Left ventricle myocardium inferior (tissue), 1 donor: ENCODE data around the gene MAGI2. TPM values are rescaled to one million over a fixed set of nuclear protein-coding genes. Genes with fewer than 3 reads are reported as not detected.

Experiments
- DNase-seq: peaks from one replicate; pipeline ENCODE4 v3.0.0-alpha.2; 2020
- H3K27ac ChIP-seq: fragments of 200-600 bp; replicated peaks from 2 replicates; pipeline ENCODE4 v1.8.0; 2021
- H3K27me3 ChIP-seq: fragments of 200-600 bp; 2 replicates; pipeline ENCODE4 v1.8.0; 2021; ENCODE audit warnings: low read depth
- H3K36me3 ChIP-seq: fragments of 200-600 bp; 2 replicates; pipeline ENCODE4 v1.8.0; 2021
- H3K4me1 ChIP-seq: fragments of 200-600 bp; 2 replicates; pipeline ENCODE4 v1.8.0; 2021
- H3K4me3 ChIP-seq: fragments of 200-600 bp; 2 replicates; pipeline ENCODE4 v1.8.0; 2021; ENCODE audit warnings: mild to moderate bottlenecking, moderate library complexity
- H3K9me3 ChIP-seq: fragments of 200-600 bp; replicated peaks from 2 replicates; pipeline ENCODE4 v1.8.0; 2021
- CTCF ChIP-seq: fragments of 200-600 bp; IDR thresholded peaks from 2 replicates; pipeline ENCODE4 v1.8.0; 2021; ENCODE audit warnings: antibody characterized with exemption, mild to moderate bottlenecking, borderline replicate concordance
- intact Hi-C: fragments of 100-400 bp; cut with micrococcal nuclease; formaldehyde crosslinking; loops from one replicate; pipeline ENCODE4 v1.11.0; 2022
- total RNA-seq: library from RNA; stranded (reverse); fragmentation: NEBNext Ultra II Directional; extraction: Animal tissue kit (Norgen Biotek cat#: 25700); gene quantifications from one replicate; pipeline ENCODE4 v1.2.1, GENCODE V29; 2021
- donor health status: DM: no; HTN: yes; CAD: no; lungs with severe emphysema.

MAGI2 gene
- total RNA-seq, 1 donor from 2014 or later = 4.5 TPM

GRCh38 chr7:78357709-78358108 lies 1095.8 kb downstream of the MAGI2 start:
- Histone ChIP-seq H3K36me3 (no peaks in the 10 kb centered on the region), H3K4me1 (no peaks in the 10 kb centered on the region), H3K9me3 (no peaks in the 10 kb centered on the region), H3K27me3 (no peaks in the 10 kb centered on the region), H3K4me3 (no peak overlapping the region), H3K27ac (no peak overlapping the region)
- DNase-seq = no peak
- no peak for TF ChIP-seq CTCF
- intact Hi-C loops = no loop called here

GRCh38 chr7:78355834-78356233 lies 1097.6 kb downstream of the MAGI2 start:
- no peak for DNase-seq
- no peak overlapping the region for H3K27ac ChIP-seq
- H3K36me3 ChIP-seq = no peaks in the 10 kb centered on the region
- no peak overlapping the region for H3K4me3 ChIP-seq
- intact Hi-C loops = no loop called here
- no peaks in the 10 kb centered on the region for H3K4me1 ChIP-seq
- H3K27me3 ChIP-seq = no peaks in the 10 kb centered on the region
- no peak for TF ChIP-seq CTCF
- no peaks in the 10 kb centered on the region for H3K9me3 ChIP-seq

- H3K9me3 ChIP-seq = no peaks in the 10 kb centered on the region
- no peaks in the 10 kb centered on the region for H3K36me3 ChIP-seq
- peaks cover 10% of the 10 kb centered on the region for H3K4me1 ChIP-seq
- no peaks in the 10 kb centered on the region for H3K27me3 ChIP-seq
- no peak for TF ChIP-seq CTCF
- intact Hi-C loops = no loop called here
- no peak for DNase-seq
- no peak overlapping the region for H3K27ac ChIP-seq
- H3K4me3 ChIP-seq = no peak overlapping the region
Observed at GRCh38 chr7:78350926-78351325, 1102.5 kb downstream of the MAGI2 start.

GRCh38 chr7:78350391-78350790 lies 1103.1 kb downstream of the MAGI2 start:
- no peak for DNase-seq

GRCh38 chr7:78346827-78347226 lies 1106.6 kb downstream of the MAGI2 start:
- intact Hi-C loops = no loop called here
- Histone ChIP-seq H3K27ac (no peak overlapping the region), H3K27me3 (no peaks in the 10 kb centered on the region), H3K9me3 (no peaks in the 10 kb centered on the region), H3K4me1 (peaks cover 15% of the 10 kb centered on the region), H3K36me3 (no peaks in the 10 kb centered on the region), H3K4me3 (no peak overlapping the region)
- DNase-seq = no peak
- no peak for TF ChIP-seq CTCF

More at GRCh38 chr7:78350391-78350790, 1103.1 kb downstream of the MAGI2 start:
- H3K4me1 ChIP-seq = peaks cover 15% of the 10 kb centered on the region
- intact Hi-C loops = no loop called here
- no peaks in the 10 kb centered on the region for H3K27me3 ChIP-seq
- no peak overlapping the region for H3K27ac ChIP-seq
- no peaks in the 10 kb centered on the region for H3K9me3 ChIP-seq
- H3K36me3 ChIP-seq = no peaks in the 10 kb centered on the region
- no peak for TF ChIP-seq CTCF
- H3K4me3 ChIP-seq = no peak overlapping the region

- no peak overlapping the region for H3K4me3 ChIP-seq
- H3K36me3 ChIP-seq = no peaks in the 10 kb centered on the region
- intact Hi-C loops = no loop called here
- no peaks in the 10 kb centered on the region for H3K27me3 ChIP-seq
- no peak for TF ChIP-seq CTCF
- no peak overlapping the region for H3K27ac ChIP-seq
- DNase-seq = no peak
- H3K4me1 ChIP-seq = peaks cover 15% of the 10 kb centered on the region
- no peaks in the 10 kb centered on the region for H3K9me3 ChIP-seq
Observed at GRCh38 chr7:78345979-78346378, 1107.5 kb downstream of the MAGI2 start.
